ENCODE results near the gene BMP7. TPM values are rescaled to one million over a fixed set of nuclear protein-coding genes. Genes with fewer than 3 reads are reported as not detected.

BMP7 gene
- total and polyA plus RNA-seq, 2 of the 8 experiments (the other 6 are each of a cell fraction or from before 2014, with no cell fraction given) = 9.2 to 14.7 TPM

- no peak for TF ChIP-seq CHD7 (IDR thresholded peaks at IDR 0.05; ENCODE audit: insufficient replicate concordance, low read length)
- TF ChIP-seq EZH2 (IDR thresholded peaks at IDR 0.05; ENCODE audit: low read depth, low read length, severe bottlenecking) = no peak
- no peak for TF ChIP-seq KDM5A (IDR thresholded peaks at IDR 0.05; ENCODE audit: low read length)
- TF ChIP-seq POLR2A (IDR thresholded peaks at IDR 0.05; ENCODE audit: control extremely low read depth in 1 of 2, low read depth in 2 of 2, low read length in 2 of 2) = no peak
- TF ChIP-seq CHD1 (IDR thresholded peaks at IDR 0.05; ENCODE audit: low read depth, low read length) = no peak
- TF ChIP-seq, protein P1, sequence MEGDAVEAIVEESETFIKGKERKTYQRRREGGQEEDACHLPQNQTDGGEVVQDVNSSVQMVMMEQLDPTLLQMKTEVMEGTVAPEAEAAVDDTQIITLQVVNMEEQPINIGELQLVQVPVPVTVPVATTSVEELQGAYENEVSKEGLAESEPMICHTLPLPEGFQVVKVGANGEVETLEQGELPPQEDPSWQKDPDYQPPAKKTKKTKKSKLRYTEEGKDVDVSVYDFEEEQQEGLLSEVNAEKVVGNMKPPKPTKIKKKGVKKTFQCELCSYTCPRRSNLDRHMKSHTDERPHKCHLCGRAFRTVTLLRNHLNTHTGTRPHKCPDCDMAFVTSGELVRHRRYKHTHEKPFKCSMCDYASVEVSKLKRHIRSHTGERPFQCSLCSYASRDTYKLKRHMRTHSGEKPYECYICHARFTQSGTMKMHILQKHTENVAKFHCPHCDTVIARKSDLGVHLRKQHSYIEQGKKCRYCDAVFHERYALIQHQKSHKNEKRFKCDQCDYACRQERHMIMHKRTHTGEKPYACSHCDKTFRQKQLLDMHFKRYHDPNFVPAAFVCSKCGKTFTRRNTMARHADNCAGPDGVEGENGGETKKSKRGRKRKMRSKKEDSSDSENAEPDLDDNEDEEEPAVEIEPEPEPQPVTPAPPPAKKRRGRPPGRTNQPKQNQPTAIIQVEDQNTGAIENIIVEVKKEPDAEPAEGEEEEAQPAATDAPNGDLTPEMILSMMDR (IDR thresholded peaks at IDR 0.05; ENCODE audit: control extremely low read depth in 1 of 3, insufficient read depth in 1 of 3, low read depth in 1 of 3, low read length in 3 of 3) = no peak
- no peak for TF ChIP-seq EP300 (IDR thresholded peaks at IDR 0.05; ENCODE audit: borderline replicate concordance in 1 of 2, low read depth in 2 of 2, low read length in 2 of 2)
- no peak for TF ChIP-seq TCF12 (IDR thresholded peaks at IDR 0.05; ENCODE audit: low read depth, low read length)
Measured at GRCh38 chr20:57166568-57167291, 99.7 kb downstream of the BMP7 start (continued).

Data from H1 (cell line).